Myocyte (in vitro differentiated cells): Measurements from ENCODE around the gene HEATR5A. TPM values are rescaled to one million over a fixed set of nuclear protein-coding genes. Genes with fewer than 3 reads are reported as not detected.
"Not testable (repeated sequence)": the region's sequence is repeated elsewhere in the genome, so short reads cannot be mapped to it uniquely, and the experiment has no call there.

Experiments used
- DNase-seq: peaks from one replicate; pipeline ENCODE4 v3.0.0-alpha.2; 2012; ENCODE audit warnings: low read depth
- total RNA-seq: library from RNA; depleted of rRNA; stranded (reverse); fragments of >200 nt; gene quantifications from 2 replicates; pipeline ENCODE4 v1.2.3, GENCODE V29; 2014

Gene HEATR5A
- total RNA-seq, 1 donor from 2014 or later: 31.0 TPM

GRCh38 chr14:31331395-31331794 is 89.0 kb downstream of the HEATR5A start:
- DNase-seq: not testable (repeated sequence)

- DNase-seq: not testable (repeated sequence)
These were observed 90.4 kb downstream of the HEATR5A start for GRCh38 chr14:31329876-31330521.

DNA sequence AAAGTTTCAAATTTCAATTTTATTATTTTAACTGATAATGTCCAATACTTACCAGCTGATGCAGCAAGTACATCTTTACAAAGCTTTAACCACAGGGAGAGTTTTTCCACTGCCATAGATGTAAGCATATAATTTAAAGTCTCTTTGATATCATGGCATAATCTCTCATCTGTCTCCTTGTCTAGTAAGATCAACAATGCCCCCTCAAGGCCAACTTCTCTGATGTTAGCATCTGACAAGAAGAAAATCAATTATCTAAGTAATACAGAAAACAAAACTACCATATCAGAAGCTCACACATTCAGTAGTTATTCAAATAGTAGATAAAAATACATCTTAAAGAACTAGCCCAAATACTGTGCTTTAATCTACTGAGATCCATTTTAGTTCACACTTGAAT is 94.2 kb downstream of the HEATR5A start:
- DNase-seq: peak; percentile 14

GRCh38 chr14:31323419-31323818 is 96.9 kb downstream of the HEATR5A start:
- no peak for DNase-seq

GRCh38 chr14:31320922-31321766 is 99.2 kb downstream of the HEATR5A start:
- DNase-seq: no peak

GRCh38 chr14:31320216-31320615 is 100.1 kb downstream of the HEATR5A start:
- DNase-seq: peak; percentile 43

DNA sequence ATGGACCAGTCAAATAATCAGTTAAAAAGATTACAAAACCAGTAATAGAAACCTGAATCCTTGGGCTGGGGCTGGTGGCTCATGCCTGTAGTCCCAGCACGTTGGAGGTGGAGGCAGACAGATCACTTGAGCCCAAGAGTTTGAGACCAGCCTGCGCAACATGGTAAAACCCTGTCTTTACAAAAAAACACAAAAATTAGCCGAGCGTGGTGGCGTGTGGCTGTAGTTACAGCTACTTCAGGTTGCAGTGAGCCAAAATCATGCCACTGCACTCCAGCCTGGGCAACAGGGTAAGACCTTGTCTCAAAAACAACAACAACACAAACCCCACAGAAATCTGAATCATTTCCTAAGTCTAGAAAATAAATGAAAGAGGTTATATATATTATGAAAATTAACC is 100.6 kb downstream of the HEATR5A start:
- no peak for DNase-seq

GRCh38 chr14:31312934-31313333 is 107.4 kb downstream of the HEATR5A start:
- DNase-seq: no peak

GRCh38 chr14:31312370-31312769 is 108.0 kb downstream of the HEATR5A start:
- not testable (repeated sequence) for DNase-seq

DNA sequence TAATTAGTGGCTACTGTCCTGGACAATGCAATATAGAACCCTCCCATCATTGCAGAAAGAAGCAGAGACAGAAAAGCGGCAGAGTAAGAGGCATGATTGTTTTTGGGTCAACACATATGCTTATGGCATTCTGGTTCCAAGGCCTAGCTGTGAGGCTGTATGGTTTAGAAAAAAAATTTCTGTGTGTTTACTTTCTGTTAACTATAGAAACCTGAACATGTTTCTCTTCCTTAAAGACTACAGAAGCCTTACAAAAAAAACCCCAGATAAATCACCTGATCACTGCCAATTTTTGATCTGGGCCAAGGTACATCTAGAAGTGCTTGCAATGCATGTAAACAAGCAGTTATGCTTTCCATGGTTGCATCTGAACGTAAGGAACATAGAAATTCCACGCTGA is 112.7 kb downstream of the HEATR5A start:
- DNase-seq: no peak

- no peak for DNase-seq
These were observed 113.2 kb downstream of the HEATR5A start for GRCh38 chr14:31307198-31307597.

DNA sequence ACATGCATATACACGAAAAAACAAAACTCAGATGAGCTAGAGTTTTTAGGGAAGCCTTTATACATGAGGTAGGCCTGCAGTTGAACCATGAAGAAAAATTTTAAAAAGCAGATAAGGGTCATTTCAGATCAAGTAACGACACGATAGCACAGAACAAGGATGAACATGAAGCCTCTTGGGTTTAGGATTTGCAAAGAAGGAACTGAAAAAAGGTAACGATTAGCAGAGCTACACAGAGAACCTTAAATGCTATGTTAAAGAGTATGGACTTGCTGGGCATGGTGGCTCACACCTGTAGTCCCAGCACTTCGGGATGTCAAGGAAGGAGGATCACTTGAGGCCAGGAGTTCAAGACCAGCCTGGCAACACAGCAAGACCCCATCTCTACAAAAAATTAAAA is 116.7 kb downstream of the HEATR5A start:
- DNase-seq: no peak

DNA sequence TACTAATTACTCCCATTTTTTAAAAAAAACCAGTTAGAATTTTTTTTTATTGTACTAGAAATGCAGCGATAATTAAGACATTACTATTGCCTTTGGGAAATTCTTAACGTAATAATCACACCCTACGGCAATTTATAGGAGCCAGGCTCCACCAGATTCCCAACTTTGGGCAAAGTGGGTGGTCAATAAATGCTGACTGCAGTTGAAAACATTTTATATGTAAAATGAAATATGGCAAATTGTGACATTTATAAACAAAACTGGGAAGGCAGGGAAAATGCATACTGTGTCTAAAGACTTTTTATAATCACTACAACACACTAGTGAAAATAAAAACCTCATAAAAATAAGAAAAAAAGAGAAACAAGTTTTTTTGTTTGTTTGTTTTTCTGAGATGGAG is 119.5 kb downstream of the HEATR5A start:
- DNase-seq: no peak

- DNase-seq: no peak
These were observed 120.1 kb downstream of the HEATR5A start for GRCh38 chr14:31300296-31300695.

- no peak for DNase-seq
These were observed 122.5 kb downstream of the HEATR5A start for GRCh38 chr14:31297701-31298344.

DNA sequence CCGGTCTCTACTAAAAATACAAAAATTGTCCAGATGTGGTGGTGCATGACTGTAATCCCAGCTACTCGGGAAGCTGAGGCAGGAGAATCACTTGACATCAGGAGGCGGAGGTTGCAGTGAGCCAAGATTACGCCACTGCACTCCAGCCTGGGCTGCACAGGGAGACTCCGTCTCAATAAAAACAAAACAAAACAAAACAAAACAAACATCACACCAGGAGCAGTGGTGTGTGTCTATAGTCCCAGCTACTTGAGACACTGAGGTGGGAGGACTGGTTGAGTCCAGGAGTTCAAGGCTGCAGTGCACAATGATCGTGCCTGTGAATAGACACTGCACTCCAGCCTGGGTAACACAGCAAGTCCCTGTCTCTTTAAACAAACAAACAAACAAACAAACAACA is 123.2 kb downstream of the HEATR5A start:
- no peak for DNase-seq

- no peak for DNase-seq
These were observed 125.5 kb downstream of the HEATR5A start for GRCh38 chr14:31294746-31295405.

- DNase-seq: no peak
These were observed 127.3 kb downstream of the HEATR5A start for GRCh38 chr14:31292937-31293616.

DNA sequence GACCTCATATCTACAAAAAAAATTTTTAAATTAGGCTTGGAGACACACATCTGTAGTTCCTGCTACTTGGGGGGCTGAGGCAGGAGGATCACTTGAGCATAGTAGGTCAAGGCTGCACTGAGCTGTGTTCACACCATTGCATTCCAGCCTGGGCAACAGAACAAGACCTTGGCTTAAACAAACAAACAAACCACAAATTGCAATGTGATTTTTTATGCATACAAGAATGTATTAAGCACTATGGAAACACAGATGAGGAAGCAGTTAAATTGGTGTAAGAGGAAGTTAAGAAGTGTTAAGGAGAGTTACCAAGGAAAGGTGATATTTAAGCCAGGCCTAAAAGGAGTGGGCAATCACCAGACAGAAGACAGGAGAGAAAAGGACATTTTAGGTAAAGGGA is 129.1 kb downstream of the HEATR5A start:
- DNase-seq: no peak

DNA sequence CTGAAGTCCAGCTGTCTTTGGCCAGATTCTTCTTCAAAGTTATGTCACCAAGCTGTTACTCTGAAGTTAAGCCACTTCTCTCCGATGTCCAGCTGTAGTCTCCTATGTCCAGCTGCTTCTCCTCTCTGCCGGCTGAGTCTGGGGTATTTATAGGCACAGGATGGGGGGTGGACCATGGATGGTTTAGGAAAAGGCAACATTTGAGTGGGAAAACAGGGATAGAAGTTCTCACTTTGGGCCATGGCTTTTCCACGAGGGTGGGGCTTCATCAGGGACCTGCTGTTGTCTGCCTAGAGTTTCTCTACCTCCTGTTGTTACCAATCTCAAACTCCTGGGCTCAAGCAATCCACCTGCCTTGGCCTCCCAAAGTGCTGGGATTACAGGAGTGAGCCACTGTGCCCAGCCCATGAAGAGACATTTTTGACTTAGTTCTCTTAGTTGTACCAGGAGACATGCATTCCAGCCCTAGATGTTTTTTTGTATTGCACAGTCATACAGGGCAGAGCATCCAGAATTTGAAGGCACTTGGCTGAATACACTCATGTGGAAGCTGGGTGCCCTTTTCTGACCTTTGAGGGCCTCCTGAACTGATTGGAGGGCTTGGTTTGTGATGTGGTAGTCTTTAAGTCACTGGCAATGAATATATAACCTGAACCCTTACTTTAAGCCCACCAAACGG is 132.9 kb downstream of the HEATR5A start:
- no peak for DNase-seq
